GM12801 (cell line): ENCODE data around the gene FOXP1.

Experiments
- CTCF ChIP-seq: IDR thresholded peaks from one replicate; pipeline ENCODE4 v1.5.1; 2011; ENCODE audit warnings: control low read depth; ENCODE audit not compliant: insufficient read length; ENCODE audit errors: extremely low read depth

The FOXP1 gene

GRCh38 chr3:71042759-71043158 is 540.8 kb downstream of the FOXP1 start:
- no peak for TF ChIP-seq CTCF

- TF ChIP-seq CTCF: no peak
Observed at GRCh38 chr3:71041371-71041770, 542.2 kb downstream of the FOXP1 start.

GRCh38 chr3:71039332-71039731 is 544.2 kb downstream of the FOXP1 start:
- no peak for TF ChIP-seq CTCF

- TF ChIP-seq CTCF: no peak
Observed at GRCh38 chr3:71037775-71038174, 545.8 kb downstream of the FOXP1 start.

- TF ChIP-seq CTCF: no peak
Observed at GRCh38 chr3:71035886-71036285, 547.6 kb downstream of the FOXP1 start.

- TF ChIP-seq CTCF: no peak
Observed at GRCh38 chr3:71035314-71035713, 548.2 kb downstream of the FOXP1 start.

GRCh38 chr3:71033681-71034220 is 549.8 kb downstream of the FOXP1 start:
- TF ChIP-seq CTCF: no peak

- TF ChIP-seq CTCF: no peak
Observed at GRCh38 chr3:71031914-71032521, 551.5 kb downstream of the FOXP1 start.
